ENCODE data around the gene ROGDI. TPM values are rescaled to one million over a fixed set of nuclear protein-coding genes. Genes with fewer than 3 reads are reported as not detected.

The ROGDI gene, protein sequence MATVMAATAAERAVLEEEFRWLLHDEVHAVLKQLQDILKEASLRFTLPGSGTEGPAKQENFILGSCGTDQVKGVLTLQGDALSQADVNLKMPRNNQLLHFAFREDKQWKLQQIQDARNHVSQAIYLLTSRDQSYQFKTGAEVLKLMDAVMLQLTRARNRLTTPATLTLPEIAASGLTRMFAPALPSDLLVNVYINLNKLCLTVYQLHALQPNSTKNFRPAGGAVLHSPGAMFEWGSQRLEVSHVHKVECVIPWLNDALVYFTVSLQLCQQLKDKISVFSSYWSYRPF
- total RNA-seq (2014; rRNA removed; shearing (Covaris generic)) = 2.5 and 2.9 TPM in 2 replicates
- 7.4 and 10.5 TPM in 2 replicates for polyA plus RNA-seq (2015; cell fraction: cytosol; rRNA removed)
- 26.7 and 29.8 TPM in 2 replicates for polyA plus RNA-seq (2015; cell fraction: nucleus; rRNA removed)

DNA sequence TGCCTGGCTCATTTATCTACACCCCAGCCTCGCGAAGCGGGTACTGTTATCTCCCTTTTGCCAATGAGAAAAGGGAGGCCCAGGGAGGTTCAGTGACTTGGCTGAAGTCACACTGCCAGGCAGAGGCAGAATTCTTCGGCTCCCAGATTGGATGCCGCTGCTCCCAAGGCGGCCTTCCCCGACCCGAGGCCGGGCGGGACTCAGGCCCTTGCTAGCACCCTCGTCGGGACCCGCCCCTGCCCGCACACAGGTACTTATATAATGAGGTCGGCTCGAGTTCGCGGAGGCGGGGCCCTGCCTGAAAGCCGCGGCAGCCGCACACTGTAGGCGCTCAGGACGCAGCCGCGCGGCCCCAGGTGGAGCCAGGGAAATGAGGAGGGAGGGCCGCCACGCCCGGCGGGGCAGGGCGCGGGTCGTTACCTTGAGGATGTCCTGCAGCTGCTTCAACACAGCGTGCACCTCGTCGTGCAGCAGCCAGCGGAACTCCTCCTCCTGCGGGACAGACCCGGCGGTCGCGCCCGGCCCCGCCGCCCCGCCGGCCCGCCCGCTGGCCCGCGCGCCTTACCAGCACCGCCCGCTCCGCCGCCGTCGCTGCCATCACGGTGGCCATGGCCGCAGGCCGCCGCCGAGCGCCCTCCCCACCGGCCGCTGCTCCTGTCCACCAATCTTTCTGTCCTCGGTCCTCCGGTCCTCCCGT, at the start of gene ROGDI:
ROGDI (minus strand) TSS at position 672 of the 697 bp plus-strand sequence; CDS start at position 610, 62 bp downstream.
- peak; percentile 26 for DNase-seq (ENCODE audit: low read depth, low spot score)
- in situ Hi-C loops (cut with HindIII; ENCODE audit: low pct_unique_long_range_greater_than_20kb, low sequenced_read_pairs) = no loop called here

DNA sequence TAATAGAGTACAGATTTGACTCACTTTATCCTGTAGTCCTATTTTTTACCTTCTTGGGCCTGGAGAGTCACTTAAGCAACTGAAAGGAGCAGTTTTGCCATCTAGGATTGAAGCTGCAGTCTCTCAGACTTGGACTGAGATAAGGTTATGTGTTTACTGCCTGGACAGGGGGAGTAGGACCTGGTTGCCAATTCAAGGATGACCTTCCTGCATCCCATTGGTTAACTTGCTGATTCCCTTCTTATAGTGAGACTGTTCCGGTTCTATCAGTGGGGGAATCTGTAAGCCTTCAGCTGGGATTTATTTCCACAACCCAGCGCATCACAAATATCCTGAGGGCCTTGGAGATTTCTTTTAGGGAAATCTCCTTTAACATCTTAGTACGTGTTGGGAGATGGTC, 47.8 kb upstream of the ROGDI start:
- no peak for DNase-seq (ENCODE audit: low read depth, low spot score)
- in situ Hi-C loops (cut with HindIII; ENCODE audit: low pct_unique_long_range_greater_than_20kb, low sequenced_read_pairs) = no loop called here

DNA sequence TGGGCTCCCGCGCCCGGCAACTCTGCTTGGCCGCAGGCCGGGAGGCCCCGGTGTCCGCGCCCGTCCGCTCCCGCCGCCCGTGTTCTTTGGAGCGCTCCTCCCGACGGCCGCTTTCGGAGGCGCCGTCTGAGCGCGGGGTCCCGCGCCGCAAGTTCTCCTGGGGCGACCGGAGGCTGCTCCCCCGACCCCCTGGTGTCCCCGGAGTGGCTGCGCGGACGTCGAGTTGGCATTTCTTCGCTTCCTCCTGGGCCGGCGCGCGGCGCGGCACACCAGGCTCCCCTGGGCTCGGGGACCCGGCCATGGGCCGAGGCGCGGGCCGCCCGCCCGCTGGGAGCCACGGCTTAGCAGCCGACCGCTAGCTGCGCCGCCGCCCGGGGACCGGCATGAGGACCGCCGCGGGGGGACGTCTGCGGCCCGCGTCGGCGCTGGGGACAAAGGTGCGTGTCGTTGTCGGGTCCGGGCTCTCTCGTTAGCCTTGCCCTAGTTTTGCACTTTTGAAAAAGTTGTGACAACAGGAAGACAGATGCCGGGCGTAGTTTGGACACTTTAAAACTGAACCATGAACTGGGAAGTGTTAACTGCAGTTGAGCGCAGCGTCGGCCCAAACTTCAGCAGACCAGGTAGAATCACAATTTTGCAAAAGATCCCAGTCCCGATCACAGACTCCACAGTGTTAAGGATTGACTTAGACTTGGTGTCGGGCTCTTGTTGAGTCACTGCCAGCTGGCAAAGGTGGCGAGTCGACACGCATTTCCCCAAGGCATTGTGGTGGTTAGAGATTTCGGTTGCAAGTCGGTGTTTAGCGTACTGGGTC, 45.5 kb upstream of the ROGDI start:
- DNase-seq (ENCODE audit: low read depth, low spot score) = peak; percentile 32
- in situ Hi-C loops (cut with HindIII; ENCODE audit: low pct_unique_long_range_greater_than_20kb, low sequenced_read_pairs) = no loop called here

DNA sequence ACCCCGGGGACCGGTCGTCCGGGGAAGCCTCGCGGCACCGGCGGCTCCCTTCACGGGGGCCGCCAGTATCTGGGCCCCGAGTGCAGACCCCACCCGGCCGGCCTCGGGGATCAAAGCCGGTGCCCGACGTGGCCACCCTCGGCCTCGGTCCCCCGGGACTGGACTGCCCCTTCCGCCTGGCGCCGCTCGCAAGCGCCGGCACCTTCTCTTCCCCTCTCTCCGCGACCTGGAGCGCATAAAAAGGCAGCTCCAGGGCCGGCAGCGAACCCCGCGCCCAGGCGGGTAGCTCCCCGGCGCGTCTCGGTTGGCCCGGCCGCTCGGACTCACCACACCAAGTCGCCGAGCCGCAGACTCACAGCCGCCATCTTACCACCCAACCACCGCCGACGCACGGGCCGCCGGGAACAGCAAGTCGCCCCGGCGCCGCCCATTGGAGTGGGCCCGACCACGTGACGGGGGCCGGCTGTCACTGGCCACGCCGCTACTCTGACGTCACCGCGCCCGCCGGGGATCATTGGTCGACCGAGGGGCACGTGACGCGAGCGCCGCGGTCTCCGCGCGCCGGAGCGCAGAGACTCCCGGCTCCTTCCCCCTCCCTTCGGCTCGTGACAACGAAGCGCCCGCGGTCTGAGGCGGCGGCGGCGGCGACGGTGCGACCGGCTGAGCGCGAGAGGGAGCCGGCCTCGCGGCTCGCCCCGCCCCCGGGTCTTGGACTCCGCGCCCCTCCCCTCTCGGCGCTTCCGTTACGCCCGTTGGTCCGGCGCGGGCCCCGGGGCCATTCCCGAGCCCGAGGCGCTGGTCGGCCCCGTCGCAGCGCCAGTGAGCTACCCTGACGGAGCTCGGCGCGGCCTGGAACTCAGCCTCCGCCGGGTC, 44.7 kb upstream of the ROGDI start, which contains the start of the genes GLYR1 and UBN1:
GLYR1 (minus strand) TSS at position 388 of the 873 bp plus-strand sequence; CDS start at position 365, 23 bp downstream.
UBN1 (plus strand) TSS at position 581 of the 873 bp plus-strand sequence. CDS start 5,437 bp downstream, outside the sequence.
- DNase-seq (ENCODE audit: low read depth, low spot score) = peak; percentile 95
- in situ Hi-C loops (cut with HindIII; ENCODE audit: low pct_unique_long_range_greater_than_20kb, low sequenced_read_pairs) = no loop called here

DNA sequence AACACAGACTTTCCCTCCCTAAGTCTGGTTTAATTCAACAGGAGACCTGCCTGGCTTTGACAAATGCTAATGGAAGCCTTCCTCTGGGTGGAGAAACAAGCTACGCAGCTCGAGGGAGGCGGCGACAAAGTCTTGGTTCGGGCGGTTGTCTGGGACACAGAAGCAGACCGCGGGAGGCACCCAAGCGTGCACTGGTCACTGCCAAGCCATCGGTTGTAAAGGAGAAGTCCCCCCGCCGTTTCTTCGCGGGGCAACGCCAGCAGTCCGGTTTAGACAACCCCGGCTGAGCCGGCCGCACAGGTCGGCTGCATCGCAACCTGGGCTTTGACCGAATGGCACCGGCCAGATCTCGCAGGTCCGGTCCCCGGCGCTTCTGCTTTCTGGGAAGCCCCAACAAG, 44.1 kb upstream of the ROGDI start:
- in situ Hi-C loops (cut with HindIII; ENCODE audit: low pct_unique_long_range_greater_than_20kb, low sequenced_read_pairs) = no loop called here
- DNase-seq (ENCODE audit: low read depth, low spot score) = peak; percentile 33

DNA sequence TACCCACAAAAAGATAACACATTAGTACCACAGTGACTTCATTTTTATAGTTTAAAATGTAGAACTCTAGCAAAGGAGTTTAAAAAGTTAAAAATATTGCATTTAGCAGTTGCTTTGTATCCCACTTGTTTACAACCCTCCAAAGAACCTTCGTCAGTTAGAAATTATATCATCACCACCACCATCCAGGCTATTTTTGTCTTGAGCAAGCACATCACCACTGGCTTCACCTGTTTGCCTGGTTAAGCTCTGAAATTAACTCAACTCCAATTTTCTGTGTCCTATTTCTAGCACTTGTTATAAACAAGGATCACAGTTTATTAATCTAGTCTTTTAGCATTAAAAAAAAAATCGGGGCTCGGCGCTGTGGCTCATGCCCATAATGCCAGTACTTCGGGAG, 38.6 kb upstream of the ROGDI start:
- in situ Hi-C loops (cut with HindIII; ENCODE audit: low pct_unique_long_range_greater_than_20kb, low sequenced_read_pairs) = no loop called here
- DNase-seq (ENCODE audit: low read depth, low spot score) = no peak

DNA sequence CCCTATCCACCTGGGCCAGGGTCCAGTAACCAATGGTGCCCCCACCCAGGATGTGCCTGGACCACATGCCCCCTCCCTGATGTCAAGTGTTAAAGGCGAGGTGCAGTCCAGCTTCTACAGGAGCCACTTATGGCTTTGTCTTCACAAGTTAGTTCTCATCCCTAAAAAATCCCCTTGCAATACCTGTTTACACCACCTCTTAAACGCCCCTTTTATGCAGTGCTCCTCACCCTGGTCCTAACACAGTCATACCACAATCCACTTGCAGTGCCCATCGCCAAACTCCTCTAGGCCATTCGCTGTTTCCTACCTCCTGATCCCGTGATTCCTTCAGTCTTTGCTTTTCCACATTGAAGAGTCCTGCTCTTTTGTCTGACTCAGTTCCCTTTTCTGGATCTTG, 37.5 kb upstream of the ROGDI start:
- no peak for DNase-seq (ENCODE audit: low read depth, low spot score)
- in situ Hi-C loops (cut with HindIII; ENCODE audit: low pct_unique_long_range_greater_than_20kb, low sequenced_read_pairs) = no loop called here

DNA sequence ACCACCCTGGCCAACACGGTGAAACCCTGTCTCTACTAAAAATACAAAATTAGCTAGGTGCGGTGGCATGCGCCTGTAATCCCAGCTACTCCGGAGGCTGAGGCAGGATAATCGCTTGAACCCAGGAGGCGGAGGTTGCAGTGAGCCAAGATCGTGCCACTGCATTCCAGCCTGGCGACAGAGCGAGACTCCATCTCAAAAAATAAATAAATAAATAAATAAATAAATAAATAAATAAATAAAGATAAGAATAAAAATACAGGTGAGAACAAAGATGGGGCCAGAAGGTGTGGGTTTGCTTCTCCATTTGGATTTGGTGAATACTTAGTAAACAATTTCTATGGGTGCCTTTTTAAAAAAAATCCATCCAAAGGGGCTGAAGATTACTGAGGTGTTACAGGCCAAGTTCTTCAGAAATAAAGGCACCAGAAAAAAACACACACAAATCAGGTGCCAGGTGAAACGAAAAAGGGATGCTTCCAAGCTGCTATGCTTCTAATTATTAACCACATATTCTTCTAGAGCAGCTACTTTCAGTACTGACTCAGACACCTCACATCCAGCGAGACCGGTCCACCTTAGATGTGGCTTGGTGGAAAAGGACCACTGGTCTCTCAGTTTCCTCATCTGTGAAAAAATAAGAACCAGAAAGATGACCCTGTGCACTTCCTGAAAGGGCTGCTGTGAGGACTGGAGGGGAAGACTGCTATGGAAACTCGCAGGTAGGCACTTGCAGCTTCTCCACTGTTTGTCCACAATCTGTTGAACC, 35.5 kb upstream of the ROGDI start:
- DNase-seq (ENCODE audit: low read depth, low spot score) = no peak
- in situ Hi-C loops (cut with HindIII; ENCODE audit: low pct_unique_long_range_greater_than_20kb, low sequenced_read_pairs) = no loop called here

DNA sequence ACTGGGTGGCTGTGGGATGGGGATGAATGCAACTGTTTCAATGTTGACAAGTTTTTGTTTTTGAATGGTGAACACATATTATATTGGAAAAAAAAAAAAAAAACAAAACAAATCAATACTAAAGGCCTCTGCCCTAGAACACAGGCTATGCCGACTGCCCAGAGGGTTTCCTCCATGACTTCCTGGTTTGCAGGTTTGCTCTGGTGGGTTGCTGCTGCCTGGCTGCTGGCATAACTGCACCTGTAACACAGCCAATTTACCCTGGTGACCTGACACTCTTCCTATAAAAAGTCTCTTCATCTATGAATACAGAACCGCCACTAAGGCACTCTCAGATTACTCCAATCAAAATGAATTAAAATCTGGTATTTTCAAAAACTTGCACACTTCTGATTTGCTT, 34.3 kb upstream of the ROGDI start:
- in situ Hi-C loops (cut with HindIII; ENCODE audit: low pct_unique_long_range_greater_than_20kb, low sequenced_read_pairs) = no loop called here
- DNase-seq (ENCODE audit: low read depth, low spot score) = no peak

DNA sequence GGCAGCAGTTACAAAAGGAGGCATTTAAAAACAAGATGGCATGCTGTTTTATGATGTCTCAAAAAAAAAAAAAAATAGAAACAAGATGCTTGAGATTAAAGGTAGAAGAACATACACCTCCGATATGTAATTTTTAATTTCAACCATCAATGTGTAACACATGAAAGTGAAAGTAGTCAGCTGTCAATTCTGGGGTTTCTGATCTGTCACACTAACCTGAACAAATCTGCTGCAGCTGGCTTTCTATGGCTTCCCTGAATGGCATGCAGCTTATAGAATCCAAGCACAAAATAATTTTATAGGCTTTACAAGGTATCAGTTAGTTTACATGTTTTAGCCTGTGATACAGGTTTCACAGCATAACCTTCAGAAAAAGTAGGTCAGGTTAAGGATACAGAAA, 31.2 kb upstream of the ROGDI start:
- no peak for DNase-seq (ENCODE audit: low read depth, low spot score)
- in situ Hi-C loops (cut with HindIII; ENCODE audit: low pct_unique_long_range_greater_than_20kb, low sequenced_read_pairs) = no loop called here

DNA sequence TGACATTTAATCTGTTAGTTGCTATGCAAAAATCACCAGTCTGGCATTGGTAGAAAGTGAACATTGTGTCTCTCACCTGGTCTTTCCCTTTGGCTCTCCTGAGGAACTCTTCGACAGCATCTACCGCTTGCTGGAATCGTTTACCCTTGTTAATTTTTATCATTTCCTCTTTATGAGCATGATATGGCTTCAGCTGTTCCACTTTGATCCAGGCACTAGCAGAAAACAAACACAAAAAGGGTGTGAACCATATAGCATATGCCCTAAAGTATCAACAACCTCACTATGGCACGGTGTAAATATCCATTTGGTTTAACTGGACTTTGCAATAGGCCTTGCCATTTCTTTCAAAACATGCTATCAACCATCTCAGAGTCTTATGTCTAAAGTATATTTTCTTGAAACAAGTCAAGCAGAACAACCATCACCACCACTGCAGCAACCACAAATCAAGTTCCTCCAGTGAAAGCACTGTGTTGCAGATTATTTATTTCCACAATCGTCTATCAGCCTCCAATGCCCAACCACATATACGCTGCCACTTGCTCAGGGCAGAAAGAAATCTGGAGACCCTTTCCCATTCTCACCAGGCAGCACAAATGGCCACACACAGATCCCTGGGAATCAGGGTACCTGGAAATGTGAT, 30.4 kb upstream of the ROGDI start:
- in situ Hi-C loops (cut with HindIII; ENCODE audit: low pct_unique_long_range_greater_than_20kb, low sequenced_read_pairs) = no loop called here
- no peak for DNase-seq (ENCODE audit: low read depth, low spot score)

DNA sequence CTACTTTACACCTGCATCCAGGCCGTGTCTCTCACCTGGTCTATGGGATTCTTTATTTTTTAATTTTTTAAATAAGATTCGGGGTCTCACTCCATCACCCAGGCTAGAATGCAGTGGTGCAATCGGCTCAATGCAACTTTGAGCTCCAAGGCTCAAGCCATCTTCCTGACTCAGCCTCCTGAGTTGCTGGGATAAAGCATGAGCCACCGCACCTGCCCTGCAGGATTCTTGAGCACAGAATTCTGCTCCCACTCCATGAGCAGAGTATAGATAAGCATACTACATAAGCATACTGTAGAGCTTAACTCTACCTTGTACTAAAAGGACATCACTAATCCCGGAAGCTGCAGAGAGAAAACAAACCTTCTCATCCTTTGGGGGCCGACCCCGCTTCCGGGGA, 29.2 kb upstream of the ROGDI start:
- no peak for DNase-seq (ENCODE audit: low read depth, low spot score)
- in situ Hi-C loops (cut with HindIII; ENCODE audit: low pct_unique_long_range_greater_than_20kb, low sequenced_read_pairs) = no loop called here

DNA sequence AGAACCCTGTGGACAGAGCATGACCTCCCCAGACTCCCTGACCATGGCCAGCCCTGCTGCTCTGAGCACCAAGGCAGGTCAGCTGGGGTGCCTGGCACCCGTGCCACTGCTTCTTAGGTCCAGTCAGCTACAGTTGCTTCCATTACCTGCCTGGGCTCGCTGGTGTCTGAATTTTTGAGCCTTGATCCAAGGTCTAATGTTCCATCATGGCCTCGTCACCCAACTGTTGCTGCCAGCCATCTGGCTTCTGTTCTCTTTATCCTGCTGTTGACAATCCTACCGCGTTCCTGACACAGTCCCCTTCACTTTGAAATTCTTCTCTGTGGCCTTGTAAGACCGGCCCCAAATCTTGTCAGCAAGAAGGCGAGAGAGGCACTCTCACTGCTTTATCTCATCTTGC, 28.0 kb upstream of the ROGDI start:
- in situ Hi-C loops (cut with HindIII; ENCODE audit: low pct_unique_long_range_greater_than_20kb, low sequenced_read_pairs) = no loop called here
- no peak for DNase-seq (ENCODE audit: low read depth, low spot score)

DNA sequence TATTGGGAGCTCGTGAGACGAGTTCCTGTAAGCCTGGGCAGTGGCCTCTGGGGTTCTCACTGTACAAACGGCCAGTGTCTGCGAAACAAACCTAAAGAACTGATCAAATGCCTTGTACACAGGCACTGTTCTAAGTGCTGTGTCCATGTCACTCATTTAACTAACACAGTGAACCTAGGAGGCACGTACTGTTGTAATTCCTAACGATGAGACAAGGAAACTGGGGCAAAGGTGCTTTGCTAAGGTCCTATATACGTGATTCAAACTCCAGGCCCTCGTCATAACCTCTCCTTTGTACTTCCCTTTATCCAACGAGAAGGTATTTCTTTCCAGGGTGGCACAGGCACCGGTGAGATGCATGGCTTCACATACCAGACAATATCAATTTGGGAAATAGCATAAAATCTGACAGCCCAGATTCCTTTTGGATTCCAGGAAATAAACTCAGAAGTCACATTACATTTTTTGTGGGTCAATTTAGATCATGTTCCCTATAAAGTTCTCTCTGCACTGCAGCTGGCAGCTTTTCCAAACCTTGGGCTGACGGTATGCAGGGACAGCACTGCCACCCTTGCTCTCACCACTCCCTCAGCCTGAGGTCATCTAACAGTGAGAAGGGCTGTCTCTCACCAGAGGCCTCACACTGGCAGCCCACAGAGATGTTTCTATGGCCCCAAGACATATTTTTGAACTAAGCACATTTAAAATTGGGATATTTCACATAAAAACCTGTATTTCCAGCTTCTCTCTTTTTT, 26.3 kb upstream of the ROGDI start:
- in situ Hi-C loops (cut with HindIII; ENCODE audit: low pct_unique_long_range_greater_than_20kb, low sequenced_read_pairs) = no loop called here
- no peak for DNase-seq (ENCODE audit: low read depth, low spot score)

DNA sequence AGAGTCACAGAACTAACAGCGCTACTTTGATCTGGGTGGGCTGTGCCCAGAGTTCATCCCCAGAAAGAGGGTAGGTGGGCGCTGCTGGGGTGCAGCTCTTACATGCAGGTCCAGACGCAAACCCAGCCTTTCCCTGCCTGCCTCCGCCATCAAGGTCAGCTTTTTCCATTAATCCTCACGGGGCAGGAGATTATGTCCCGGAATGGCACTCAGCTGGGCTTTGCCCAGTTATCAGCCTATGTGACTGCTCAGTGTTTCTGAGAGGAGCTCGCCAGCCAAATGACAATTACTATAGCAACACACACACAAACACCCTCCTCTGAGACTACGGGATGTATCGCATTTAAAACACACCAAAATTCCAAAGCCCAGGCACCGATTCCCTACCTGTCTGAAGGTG, 24.5 kb upstream of the ROGDI start:
- in situ Hi-C loops (cut with HindIII; ENCODE audit: low pct_unique_long_range_greater_than_20kb, low sequenced_read_pairs) = no loop called here
- DNase-seq (ENCODE audit: low read depth, low spot score) = no peak

Measured in SK-MEL-5 (cell line).